Body of pancreas (tissue), 4 donors: ENCODE results near the gene DYRK3.

Source experiments
- CTCF ChIP-seq, 7 experiments: fragments of 450-650 bp in 4 of 7; fragments of 200-600 bp in 3 of 7; sonication (generic) in 3 of 7; IDR thresholded peaks; one replicate each; pipeline ENCODE4 v1.5.1; 2016 to 2019; ENCODE audit warnings: antibody characterized with exemption in 7 of 7
- POLR2A ChIP-seq, 3 donors: fragments of 450-650 bp; IDR thresholded peaks; one replicate each; pipeline ENCODE4 v1.6.1; 2016; ENCODE audit warnings: antibody characterized with exemption in 3 of 3, mild to moderate bottlenecking in 2 of 3

- TF ChIP-seq CTCF (IDR thresholded peaks at IDR 0.05) (no peak), POLR2A (IDR thresholded peaks at IDR 0.05) (no peak)
Measured at GRCh38 chr1:206654828-206655227, 19.5 kb downstream of the DYRK3 start.
